T-helper 1 cell (primary cell): ENCODE measurements around the gene HINT3.
"Not testable (repeated sequence)": the region's sequence is repeated elsewhere in the genome, so short reads cannot be mapped to it uniquely, and the experiment has no call there.

ENCODE experiments used
- DNase-seq, 5 donors: peaks; one replicate each; pipeline ENCODE4 v3.0.0-alpha.2; 2012 to 2020
- total RNA-seq, 4 donors: gene quantifications; one replicate each; lab custom pipeline; 2026; lab: John Stamatoyannopoulos, UW

The HINT3 gene
- total RNA-seq, result 17.3 to 24.5 (median 20.0) reads per million in 4 donors

- peak; percentile 94 to 98 (median 97) for DNase-seq
Observed at GRCh38 chr6:125956506-125957390, at the start of gene HINT3. HINT3 (plus strand) TSS chr6:125956770; CDS start chr6:125956978, 208 bp downstream.

GRCh38 chr6:125910527-125910926 lies 46.0 kb upstream of the HINT3 start:
- peak in 1 of 5 donors; percentile 73 for DNase-seq

GRCh38 chr6:125911051-125911451 lies 45.5 kb upstream of the HINT3 start:
- DNase-seq, result not testable (repeated sequence)

GRCh38 chr6:125912430-125912829 lies 44.1 kb upstream of the HINT3 start:
- DNase-seq, result not testable (repeated sequence)

- DNase-seq, result no peak
Observed at GRCh38 chr6:125913145-125913544, 43.4 kb upstream of the HINT3 start.

GRCh38 chr6:125913864-125914351 lies 42.7 kb upstream of the HINT3 start:
- DNase-seq, result no peak

GRCh38 chr6:125918230-125918629 lies 38.3 kb upstream of the HINT3 start:
- DNase-seq, result no peak

GRCh38 chr6:125918681-125919566 lies 37.6 kb upstream of the HINT3 start:
- peak; percentile 17 to 90 (median 35) for DNase-seq

- DNase-seq, result no peak
Observed at GRCh38 chr6:125919618-125920017, 37.0 kb upstream of the HINT3 start.

- DNase-seq, result no peak
Observed at GRCh38 chr6:125922322-125922860, 34.2 kb upstream of the HINT3 start.

GRCh38 chr6:125923366-125923877 lies 33.1 kb upstream of the HINT3 start:
- no peak for DNase-seq

GRCh38 chr6:125924169-125924568 lies 32.4 kb upstream of the HINT3 start:
- peak in 1 of 5 donors; percentile 53 for DNase-seq

- DNase-seq, result no peak
Observed at GRCh38 chr6:125924697-125925358, 31.7 kb upstream of the HINT3 start.

- no peak for DNase-seq
Observed at GRCh38 chr6:125926711-125927110, 29.9 kb upstream of the HINT3 start.

- no peak for DNase-seq
Observed at GRCh38 chr6:125927761-125928160, 28.8 kb upstream of the HINT3 start.

- no peak for DNase-seq
Observed at GRCh38 chr6:125930765-125931418, 25.7 kb upstream of the HINT3 start.

GRCh38 chr6:125931733-125932450 lies 24.7 kb upstream of the HINT3 start:
- DNase-seq, result peak in 1 of 5 donors; percentile 38

- DNase-seq, result no peak
Observed at GRCh38 chr6:125932451-125932795, 24.1 kb upstream of the HINT3 start.

GRCh38 chr6:125935520-125935919 lies 21.1 kb upstream of the HINT3 start:
- not testable (repeated sequence) for DNase-seq

GRCh38 chr6:125939026-125939425 lies 17.5 kb upstream of the HINT3 start:
- no peak for DNase-seq

GRCh38 chr6:125939791-125940190 lies 16.8 kb upstream of the HINT3 start:
- peak in 1 of 5 donors; percentile 65 for DNase-seq
